HepG2 (cell line): Measurements from ENCODE around the gene NFYB. TPM values are rescaled to one million over a fixed set of nuclear protein-coding genes. Genes with fewer than 3 reads are reported as not detected.

Experiments
- ARNT ChIP-seq: fragments of 450-650 bp; IDR thresholded peaks from 2 replicates; pipeline ENCODE4 v1.6.1; 2017
- BCL6 ChIP-seq: IDR thresholded peaks from 2 replicates; pipeline ENCODE4 v1.6.1; 2016; ENCODE audit warnings: missing genetic modification reagents, missing compliant biosample characterization
- FOXK1 ChIP-seq: sonication (generic); formaldehyde crosslinking; IDR thresholded peaks from 2 replicates; pipeline ENCODE4 v1.4.0; 2020; ENCODE audit warnings: low read depth, missing genetic modification reagents, borderline replicate concordance
- MBNL3 ChIP-seq: fragments of 250-450 bp; sonication (Bioruptor Pico); conservative IDR thresholded peaks from 2 replicates; pipeline ENCODE4 v1.8.0; 2022; ENCODE audit warnings: mild to moderate bottlenecking, inconsistent platforms
- MXI1 ChIP-seq: IDR thresholded peaks from 3 replicates; pipeline ENCODE4 v1.6.1; 2012; ENCODE audit warnings: low read depth, low read length, inconsistent platforms, borderline replicate concordance
- REPIN1 ChIP-seq: sonication (generic); formaldehyde crosslinking; IDR thresholded peaks from 2 replicates; pipeline ENCODE4 v1.8.0; 2022; ENCODE audit warnings: missing genetic modification reagents, low read depth, mild to moderate bottlenecking, borderline replicate concordance
- ZBTB21 ChIP-seq: sonication (generic); formaldehyde crosslinking; IDR thresholded peaks from 2 replicates; pipeline ENCODE4 v1.4.0; 2020; ENCODE audit warnings: missing genetic modification reagents
- ZFP37 ChIP-seq: sonication (generic); formaldehyde crosslinking; IDR thresholded peaks from 2 replicates; pipeline ENCODE4 v1.4.0; 2020; ENCODE audit warnings: missing genetic modification reagents, borderline replicate concordance
- ZNF205 ChIP-seq: IDR thresholded peaks from 2 replicates; pipeline ENCODE4 v1.6.1; 2018; ENCODE audit warnings: missing biosample characterization, missing genetic modification reagents
- ZNF260 ChIP-seq: sonication (generic); formaldehyde crosslinking; IDR thresholded peaks from 2 replicates; pipeline ENCODE4 v1.4.0; 2020; ENCODE audit warnings: missing genetic modification reagents, low read depth, mild to moderate bottlenecking, borderline replicate concordance
- ZNF329 ChIP-seq: sonication (generic); formaldehyde crosslinking; IDR thresholded peaks from 2 replicates; pipeline ENCODE4 v1.9.0; 2021; ENCODE audit warnings: low read depth, mild to moderate bottlenecking, missing genetic modification reagents
- polyA plus RNA-seq, 8 experiments: library from polyadenylated mRNA; depleted of rRNA in 3 of 8; stranded (reverse) in 7 of 8; unstranded in 1 of 8; fragments of >200 nt; fragmentation: Illumina TruSeq in 4 of 8; extraction: Trizol in 4 of 8; gene quantifications; 2 replicates each; pipeline versions ENCODE4 v1.2.1 to v1.2.3, GENCODE V29; 2011 to 2016; ENCODE audit warnings: low read depth in 4 of 8, missing spikeins in 1 of 8, mixed read lengths in 1 of 8; ENCODE audit not compliant: insufficient read depth in 1 of 8
- total RNA-seq, 5 experiments: library from RNA; depleted of rRNA; stranded (reverse); fragments of >200 nt; fragmentation: Illumina TruSeq; extraction: Trizol; gene quantifications; 2 replicates each; pipeline ENCODE4 v1.2.3, GENCODE V29; 2016; ENCODE audit warnings: low read depth in 1 of 5
- TF ChIP-seq, protein P1 (sequence below): sonication (generic); formaldehyde crosslinking; IDR thresholded peaks from 2 replicates; pipeline ENCODE4 v1.4.0; 2020; ENCODE audit warnings: missing genetic modification reagents
- TF ChIP-seq, protein P2 (sequence below): IDR thresholded peaks from 2 replicates; pipeline ENCODE4 v1.6.1; 2018; ENCODE audit warnings: missing genetic modification reagents
- TF ChIP-seq, protein P3 (sequence below): IDR thresholded peaks from 2 replicates; pipeline ENCODE4 v1.6.1; 2016; ENCODE audit warnings: mild to moderate bottlenecking, missing biosample characterization, missing genetic modification reagents
- TF ChIP-seq, protein P4 (sequence below): sonication (generic); formaldehyde crosslinking; IDR thresholded peaks from 2 replicates; pipeline ENCODE4 v1.8.0; 2023; ENCODE audit warnings: mild to moderate bottlenecking, missing genetic modification reagents
- TF ChIP-seq, protein P5 (sequence below): sonication (generic); formaldehyde crosslinking; IDR thresholded peaks from 2 replicates; pipeline ENCODE4 v1.4.0; 2020; ENCODE audit warnings: missing genetic modification reagents
- TF ChIP-seq, protein P6 (sequence below): sonication (generic); formaldehyde crosslinking; IDR thresholded peaks from 2 replicates; pipeline ENCODE4 v1.9.0; 2022; ENCODE audit warnings: missing genetic modification reagents, mild to moderate bottlenecking, borderline replicate concordance

Gene NFYB
- total and polyA plus RNA-seq, 2 of the 13 experiments (the other 11 are each of a cell fraction or from before 2014, with no cell fraction given) = 18.7 to 36.6 TPM

DNA sequence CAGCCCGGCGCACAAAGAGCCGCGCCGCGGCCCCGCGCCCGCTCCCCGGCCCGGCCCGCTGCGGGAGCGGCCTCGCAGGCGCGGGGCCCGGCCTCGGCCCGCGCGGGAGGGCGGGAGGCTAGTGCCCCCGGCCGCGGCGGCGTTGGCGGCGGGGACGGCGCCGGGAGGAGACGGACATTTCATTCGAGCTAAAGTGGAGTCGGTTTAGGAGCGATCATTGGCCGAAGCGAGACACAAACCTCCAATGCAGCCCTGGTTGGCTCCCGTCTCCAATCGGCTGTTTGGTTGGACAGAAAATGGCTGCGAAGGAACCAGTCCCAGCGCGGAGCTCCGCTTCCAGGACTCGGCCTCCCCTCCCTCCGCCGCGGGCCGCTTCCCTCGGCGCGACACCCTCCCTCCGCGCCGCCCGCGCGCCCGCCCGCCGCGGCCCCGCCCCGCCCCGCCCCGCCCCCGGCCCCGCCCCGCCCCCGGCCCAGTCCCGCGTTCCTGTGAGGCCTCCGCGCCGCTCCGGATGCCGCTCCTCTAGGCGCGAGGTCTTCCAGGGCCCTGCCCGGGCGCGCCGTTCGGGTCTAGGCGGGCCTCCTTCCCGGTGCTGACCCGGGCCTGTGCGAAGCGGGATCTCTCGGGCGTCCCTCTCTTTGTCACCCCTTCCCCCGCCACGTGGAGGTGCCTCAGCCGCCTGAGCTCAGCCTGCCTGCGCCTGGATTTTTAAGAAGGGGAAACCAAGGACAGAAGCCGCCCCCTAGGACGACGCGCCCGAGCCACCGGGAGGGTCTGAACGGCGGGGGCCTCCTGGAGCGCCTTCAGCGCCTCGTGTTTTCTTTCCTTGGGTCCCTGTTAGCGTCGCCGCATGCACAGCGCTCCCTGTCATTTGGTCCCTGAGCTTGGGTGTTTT is at the start of gene NFYB (continued):
- TF ChIP-seq, protein P1, sequence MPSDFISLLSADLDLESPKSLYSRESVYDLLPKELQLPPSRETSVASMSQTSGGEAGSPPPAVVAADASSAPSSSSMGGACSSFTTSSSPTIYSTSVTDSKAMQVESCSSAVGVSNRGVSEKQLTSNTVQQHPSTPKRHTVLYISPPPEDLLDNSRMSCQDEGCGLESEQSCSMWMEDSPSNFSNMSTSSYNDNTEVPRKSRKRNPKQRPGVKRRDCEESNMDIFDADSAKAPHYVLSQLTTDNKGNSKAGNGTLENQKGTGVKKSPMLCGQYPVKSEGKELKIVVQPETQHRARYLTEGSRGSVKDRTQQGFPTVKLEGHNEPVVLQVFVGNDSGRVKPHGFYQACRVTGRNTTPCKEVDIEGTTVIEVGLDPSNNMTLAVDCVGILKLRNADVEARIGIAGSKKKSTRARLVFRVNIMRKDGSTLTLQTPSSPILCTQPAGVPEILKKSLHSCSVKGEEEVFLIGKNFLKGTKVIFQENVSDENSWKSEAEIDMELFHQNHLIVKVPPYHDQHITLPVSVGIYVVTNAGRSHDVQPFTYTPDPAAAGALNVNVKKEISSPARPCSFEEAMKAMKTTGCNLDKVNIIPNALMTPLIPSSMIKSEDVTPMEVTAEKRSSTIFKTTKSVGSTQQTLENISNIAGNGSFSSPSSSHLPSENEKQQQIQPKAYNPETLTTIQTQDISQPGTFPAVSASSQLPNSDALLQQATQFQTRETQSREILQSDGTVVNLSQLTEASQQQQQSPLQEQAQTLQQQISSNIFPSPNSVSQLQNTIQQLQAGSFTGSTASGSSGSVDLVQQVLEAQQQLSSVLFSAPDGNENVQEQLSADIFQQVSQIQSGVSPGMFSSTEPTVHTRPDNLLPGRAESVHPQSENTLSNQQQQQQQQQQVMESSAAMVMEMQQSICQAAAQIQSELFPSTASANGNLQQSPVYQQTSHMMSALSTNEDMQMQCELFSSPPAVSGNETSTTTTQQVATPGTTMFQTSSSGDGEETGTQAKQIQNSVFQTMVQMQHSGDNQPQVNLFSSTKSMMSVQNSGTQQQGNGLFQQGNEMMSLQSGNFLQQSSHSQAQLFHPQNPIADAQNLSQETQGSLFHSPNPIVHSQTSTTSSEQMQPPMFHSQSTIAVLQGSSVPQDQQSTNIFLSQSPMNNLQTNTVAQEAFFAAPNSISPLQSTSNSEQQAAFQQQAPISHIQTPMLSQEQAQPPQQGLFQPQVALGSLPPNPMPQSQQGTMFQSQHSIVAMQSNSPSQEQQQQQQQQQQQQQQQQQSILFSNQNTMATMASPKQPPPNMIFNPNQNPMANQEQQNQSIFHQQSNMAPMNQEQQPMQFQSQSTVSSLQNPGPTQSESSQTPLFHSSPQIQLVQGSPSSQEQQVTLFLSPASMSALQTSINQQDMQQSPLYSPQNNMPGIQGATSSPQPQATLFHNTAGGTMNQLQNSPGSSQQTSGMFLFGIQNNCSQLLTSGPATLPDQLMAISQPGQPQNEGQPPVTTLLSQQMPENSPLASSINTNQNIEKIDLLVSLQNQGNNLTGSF (CRISPR knock-in tag) = no peak; the same call in 1 of the 2 replicates
- no peak for TF ChIP-seq FOXK1 (CRISPR knock-in tag)
- TF ChIP-seq, protein P2, sequence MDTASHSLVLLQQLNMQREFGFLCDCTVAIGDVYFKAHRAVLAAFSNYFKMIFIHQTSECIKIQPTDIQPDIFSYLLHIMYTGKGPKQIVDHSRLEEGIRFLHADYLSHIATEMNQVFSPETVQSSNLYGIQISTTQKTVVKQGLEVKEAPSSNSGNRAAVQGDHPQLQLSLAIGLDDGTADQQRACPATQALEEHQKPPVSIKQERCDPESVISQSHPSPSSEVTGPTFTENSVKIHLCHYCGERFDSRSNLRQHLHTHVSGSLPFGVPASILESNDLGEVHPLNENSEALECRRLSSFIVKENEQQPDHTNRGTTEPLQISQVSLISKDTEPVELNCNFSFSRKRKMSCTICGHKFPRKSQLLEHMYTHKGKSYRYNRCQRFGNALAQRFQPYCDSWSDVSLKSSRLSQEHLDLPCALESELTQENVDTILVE (CRISPR knock-in tag) = peak; percentile 42; the same call in 1 of the 2 replicates
- TF ChIP-seq ARNT = no peak
- no peak for TF ChIP-seq ZBTB21 (CRISPR knock-in tag)
- TF ChIP-seq BCL6 (CRISPR knock-in tag) = 0 out of 2 replicates have a peak, but pooled peaks have one; percentile 19
- TF ChIP-seq REPIN1 (CRISPR knock-in tag) = peak; percentile 48; the same call in 1 of the 2 replicates
- TF ChIP-seq ZNF205 (CRISPR knock-in tag) = peak; percentile 49; the same call in 1 of the 2 replicates
- TF ChIP-seq, protein P3, sequence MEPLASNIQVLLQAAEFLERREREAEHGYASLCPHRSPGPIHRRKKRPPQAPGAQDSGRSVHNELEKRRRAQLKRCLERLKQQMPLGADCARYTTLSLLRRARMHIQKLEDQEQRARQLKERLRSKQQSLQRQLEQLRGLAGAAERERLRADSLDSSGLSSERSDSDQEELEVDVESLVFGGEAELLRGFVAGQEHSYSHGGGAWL (CRISPR knock-in tag) = peak; percentile 92
- TF ChIP-seq, protein P4, sequence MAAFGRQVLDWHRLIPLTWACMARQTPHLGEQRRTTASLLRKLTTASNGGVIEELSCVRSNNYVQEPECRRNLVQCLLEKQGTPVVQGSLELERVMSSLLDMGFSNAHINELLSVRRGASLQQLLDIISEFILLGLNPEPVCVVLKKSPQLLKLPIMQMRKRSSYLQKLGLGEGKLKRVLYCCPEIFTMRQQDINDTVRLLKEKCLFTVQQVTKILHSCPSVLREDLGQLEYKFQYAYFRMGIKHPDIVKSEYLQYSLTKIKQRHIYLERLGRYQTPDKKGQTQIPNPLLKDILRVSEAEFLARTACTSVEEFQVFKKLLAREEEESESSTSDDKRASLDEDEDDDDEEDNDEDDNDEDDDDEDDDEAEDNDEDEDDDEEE = 0 out of 2 replicates have a peak, but pooled peaks have one; percentile 55
- no peak for TF ChIP-seq ZNF260 (CRISPR knock-in tag)
- TF ChIP-seq, protein P5, sequence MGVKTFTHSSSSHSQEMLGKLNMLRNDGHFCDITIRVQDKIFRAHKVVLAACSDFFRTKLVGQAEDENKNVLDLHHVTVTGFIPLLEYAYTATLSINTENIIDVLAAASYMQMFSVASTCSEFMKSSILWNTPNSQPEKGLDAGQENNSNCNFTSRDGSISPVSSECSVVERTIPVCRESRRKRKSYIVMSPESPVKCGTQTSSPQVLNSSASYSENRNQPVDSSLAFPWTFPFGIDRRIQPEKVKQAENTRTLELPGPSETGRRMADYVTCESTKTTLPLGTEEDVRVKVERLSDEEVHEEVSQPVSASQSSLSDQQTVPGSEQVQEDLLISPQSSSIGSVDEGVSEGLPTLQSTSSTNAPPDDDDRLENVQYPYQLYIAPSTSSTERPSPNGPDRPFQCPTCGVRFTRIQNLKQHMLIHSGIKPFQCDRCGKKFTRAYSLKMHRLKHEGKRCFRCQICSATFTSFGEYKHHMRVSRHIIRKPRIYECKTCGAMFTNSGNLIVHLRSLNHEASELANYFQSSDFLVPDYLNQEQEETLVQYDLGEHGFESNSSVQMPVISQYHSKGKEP (CRISPR knock-in tag) = no peak
- 0 out of 3 replicates have a peak, but pooled peaks have one; percentile 62 for TF ChIP-seq MXI1
- TF ChIP-seq ZNF329 (CRISPR knock-in tag) = no peak
- TF ChIP-seq, protein P6, sequence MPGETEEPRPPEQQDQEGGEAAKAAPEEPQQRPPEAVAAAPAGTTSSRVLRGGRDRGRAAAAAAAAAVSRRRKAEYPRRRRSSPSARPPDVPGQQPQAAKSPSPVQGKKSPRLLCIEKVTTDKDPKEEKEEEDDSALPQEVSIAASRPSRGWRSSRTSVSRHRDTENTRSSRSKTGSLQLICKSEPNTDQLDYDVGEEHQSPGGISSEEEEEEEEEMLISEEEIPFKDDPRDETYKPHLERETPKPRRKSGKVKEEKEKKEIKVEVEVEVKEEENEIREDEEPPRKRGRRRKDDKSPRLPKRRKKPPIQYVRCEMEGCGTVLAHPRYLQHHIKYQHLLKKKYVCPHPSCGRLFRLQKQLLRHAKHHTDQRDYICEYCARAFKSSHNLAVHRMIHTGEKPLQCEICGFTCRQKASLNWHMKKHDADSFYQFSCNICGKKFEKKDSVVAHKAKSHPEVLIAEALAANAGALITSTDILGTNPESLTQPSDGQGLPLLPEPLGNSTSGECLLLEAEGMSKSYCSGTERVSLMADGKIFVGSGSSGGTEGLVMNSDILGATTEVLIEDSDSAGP (CRISPR knock-in tag) = peak; percentile 80
- TF ChIP-seq MBNL3 = no peak
- no peak for TF ChIP-seq ZFP37 (CRISPR knock-in tag)
